CD4-positive, alpha-beta T cell treated with Interferon alpha-2 for 1 hour (primary cell): ENCODE results near the gene ADGRD1.
"Not testable (repeated sequence)": the region's sequence is repeated elsewhere in the genome, so short reads cannot be mapped to it uniquely, and the experiment has no call there.

Experiments used
- DNase-seq, 2 donors: peaks; one replicate each; pipeline ENCODE4 v3.0.0-alpha.2; 2020 to 2022

The ADGRD1 gene

GRCh38 chr12:131106349-131106941 is 152.7 kb downstream of the ADGRD1 start:
- DNase-seq, result no peak

- no peak for DNase-seq
Observed at GRCh38 chr12:131108177-131108955, 154.7 kb downstream of the ADGRD1 start.

DNA sequence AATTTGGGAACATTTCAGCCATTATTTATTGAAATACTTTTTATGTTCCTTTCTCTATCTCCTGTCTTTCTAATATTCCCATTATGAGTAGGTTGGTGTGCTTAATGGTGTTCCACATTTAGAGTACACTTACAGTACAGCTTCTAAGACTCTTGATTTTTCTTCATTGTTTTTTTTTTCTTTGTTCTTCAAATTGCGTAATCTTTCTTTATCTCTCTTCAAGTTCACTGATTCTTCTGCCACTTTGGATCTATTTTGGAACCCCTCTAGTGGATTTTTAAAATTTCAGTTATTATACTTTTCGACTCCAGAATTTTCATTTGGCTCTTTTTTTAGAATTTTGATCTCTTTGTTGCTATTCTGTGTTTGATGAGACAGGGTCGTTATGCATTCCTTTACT is 157.7 kb downstream of the ADGRD1 start:
- no peak for DNase-seq

- no peak for DNase-seq
Observed at GRCh38 chr12:131112021-131112420, 158.3 kb downstream of the ADGRD1 start.

DNA sequence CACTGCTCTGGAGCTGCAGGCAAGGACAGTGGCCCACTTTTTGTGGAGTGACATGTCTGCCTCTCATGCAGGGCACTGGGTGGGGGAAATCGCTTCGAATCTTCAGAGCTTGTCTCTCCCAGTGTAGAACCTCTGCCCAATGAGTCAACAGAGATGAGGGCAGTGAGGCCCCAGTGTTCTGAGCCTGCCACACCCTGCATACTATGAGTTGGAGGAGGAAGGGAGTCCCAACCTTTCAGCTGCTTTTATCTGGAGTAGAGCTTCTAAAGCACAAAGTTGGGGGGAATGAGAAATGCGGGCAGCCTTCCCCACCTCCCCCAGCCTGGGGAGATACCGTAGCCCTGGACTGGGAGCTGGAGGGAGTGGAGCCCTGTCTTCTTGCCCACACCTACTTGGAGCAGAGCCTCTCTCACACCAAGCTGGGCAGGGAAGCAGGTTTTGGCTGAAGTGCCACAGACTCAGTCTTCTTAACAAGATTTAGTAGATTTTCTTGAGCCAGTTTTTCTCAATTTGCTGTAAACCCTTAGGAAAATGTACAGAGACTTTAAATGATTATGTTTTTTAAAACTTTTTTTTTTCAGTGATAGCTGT is 159.1 kb downstream of the ADGRD1 start:
- no peak for DNase-seq

DNA sequence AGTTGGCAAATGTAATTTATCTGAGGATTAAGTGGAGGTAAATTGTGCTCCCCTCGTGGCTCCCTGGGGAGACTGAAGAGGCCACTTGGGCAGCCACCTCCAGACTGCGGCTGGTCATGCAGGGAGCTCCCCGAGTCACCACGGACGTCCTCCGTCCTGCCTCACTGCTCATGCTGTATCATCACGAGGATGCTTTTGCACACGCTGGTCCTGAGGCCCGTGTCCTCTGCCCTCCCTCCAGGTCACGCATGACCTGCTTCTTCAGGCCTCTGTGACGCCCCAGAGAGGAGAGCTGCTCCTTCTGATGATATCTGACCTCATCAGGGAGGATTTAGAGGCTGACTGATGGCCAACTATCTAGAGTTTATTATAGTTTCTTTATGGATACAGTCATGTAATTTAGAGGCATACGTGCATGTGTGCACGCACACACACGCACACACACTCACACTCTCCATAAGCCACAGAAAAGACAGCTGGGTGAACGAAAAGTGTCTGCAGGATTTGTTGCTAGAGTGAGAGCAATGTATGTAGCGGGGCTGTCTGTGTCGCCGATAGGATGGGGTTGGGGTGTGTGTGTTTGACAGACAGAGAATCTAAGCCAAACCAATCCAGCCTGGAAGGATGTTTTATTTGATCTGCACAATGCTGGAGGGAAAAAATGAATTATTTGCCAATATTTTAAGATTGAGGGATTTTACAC is 160.0 kb downstream of the ADGRD1 start:
- DNase-seq, result no peak

DNA sequence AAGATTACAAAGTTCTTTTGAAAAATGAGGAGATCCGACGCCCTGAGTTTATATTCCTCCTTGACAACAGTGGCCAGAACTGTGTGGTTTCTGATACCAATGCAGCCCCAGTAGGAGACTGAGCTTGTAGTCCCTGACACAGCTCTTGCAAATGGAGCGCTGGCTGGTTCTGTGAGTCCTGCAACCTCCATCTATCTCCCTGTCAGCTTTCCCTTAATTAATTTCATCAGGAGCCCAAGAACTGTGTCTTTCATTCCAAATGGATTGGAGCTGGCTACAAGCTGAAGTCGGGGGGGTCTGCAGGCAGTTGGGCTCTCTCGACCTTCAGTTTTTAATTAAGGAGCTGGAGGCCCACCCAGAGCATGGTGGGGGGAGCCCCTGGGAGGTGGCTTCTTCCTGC is 160.6 kb downstream of the ADGRD1 start:
- DNase-seq, result no peak

- no peak for DNase-seq
Observed at GRCh38 chr12:131114942-131115584, 161.4 kb downstream of the ADGRD1 start.

DNA sequence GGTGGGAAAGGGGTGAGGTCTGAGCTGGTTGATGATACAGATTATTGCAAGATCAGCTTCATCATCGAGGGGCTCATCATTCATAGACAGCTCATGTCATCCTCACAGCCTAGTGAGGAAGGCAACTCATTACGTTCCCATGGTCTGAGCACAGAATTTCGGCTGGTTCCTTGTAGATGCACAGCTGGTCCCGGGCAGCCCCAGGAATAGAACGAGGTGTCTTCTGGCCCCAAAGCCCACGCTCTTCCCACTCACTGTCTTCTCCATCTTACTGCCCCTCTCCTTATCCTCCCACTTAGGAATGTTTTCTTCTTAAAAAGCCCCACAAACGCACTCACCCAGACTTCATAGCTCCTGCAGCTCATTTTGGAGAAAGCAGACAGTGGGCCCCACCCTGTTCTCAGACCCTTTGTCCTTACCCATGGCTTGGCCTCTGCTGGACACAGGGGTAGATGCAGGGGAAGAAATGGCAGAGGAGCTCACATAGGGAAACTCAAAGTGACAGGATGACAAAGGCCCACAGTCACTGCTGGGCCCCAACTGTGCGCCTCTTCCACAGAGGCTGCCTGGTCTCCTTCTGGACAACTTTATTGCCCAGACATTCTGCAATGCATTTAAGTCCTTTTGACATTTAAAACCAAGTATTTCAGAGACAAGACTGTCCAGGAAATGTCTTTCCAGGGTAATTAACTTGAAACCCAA is 162.2 kb downstream of the ADGRD1 start:
- no peak for DNase-seq

DNA sequence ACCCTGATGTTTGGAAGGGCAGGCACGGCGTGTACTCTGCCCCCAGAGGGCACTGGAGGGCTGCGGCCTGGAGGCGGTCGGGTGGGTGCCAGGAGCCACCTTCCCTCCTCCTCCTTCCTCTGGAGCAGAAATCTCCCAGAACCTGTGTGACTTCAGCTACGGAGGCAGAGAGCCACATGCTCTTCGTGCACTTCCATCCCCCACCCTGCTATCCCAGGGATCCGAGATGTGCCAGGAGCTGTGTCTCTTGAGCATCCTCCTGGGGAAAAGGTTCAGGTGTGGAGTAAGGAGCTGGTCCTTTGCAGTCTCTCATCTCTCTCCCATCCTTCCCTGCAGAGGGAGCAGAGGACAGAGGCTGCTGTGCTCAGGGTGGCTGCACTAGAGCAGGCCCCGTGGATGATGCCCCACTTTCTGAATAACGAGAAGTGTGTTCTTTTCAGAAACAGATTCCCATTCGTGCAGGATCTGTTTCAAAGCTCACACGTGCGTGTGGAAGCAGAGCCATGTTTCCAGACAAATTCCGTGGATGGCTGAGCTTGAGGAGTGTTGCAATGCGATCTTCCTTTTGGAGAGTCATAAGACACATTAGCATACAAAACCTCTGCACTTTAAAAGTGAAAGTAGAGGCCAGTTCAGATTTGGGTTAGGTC is 162.9 kb downstream of the ADGRD1 start:
- DNase-seq, result no peak

- DNase-seq, result no peak
Observed at GRCh38 chr12:131117438-131118245, 163.9 kb downstream of the ADGRD1 start.

- DNase-seq, result no peak
Observed at GRCh38 chr12:131118371-131118770, 164.7 kb downstream of the ADGRD1 start.

GRCh38 chr12:131119345-131119744 is 165.6 kb downstream of the ADGRD1 start:
- DNase-seq, result not testable (repeated sequence)

GRCh38 chr12:131119936-131120335 is 166.2 kb downstream of the ADGRD1 start:
- DNase-seq, result no peak

- DNase-seq, result no peak
Observed at GRCh38 chr12:131120831-131121271, 167.1 kb downstream of the ADGRD1 start.

GRCh38 chr12:131121705-131122405 is 168.1 kb downstream of the ADGRD1 start:
- no peak for DNase-seq

- no peak for DNase-seq
Observed at GRCh38 chr12:131122631-131123030, 168.9 kb downstream of the ADGRD1 start.

DNA sequence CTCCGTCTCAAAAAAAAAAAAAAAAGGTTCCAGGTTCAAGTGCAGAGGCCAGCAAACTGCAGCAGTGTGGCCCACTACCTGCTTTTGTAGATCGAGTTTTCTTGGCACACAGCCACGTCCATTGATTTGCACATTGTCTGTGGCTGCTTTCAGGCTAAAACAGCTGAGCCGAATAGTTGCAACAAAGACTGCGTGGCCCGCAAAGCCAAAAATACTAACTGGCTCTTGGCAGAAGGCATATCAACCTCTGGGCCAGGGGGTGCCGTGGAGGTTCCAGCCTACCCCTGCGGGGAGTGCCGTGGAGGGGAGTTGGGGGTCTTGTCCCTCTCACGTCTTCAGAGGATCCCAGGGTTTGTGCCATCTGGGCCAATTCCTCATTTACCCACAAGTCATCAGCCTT is 170.1 kb downstream of the ADGRD1 start:
- no peak for DNase-seq

- DNase-seq, result no peak
Observed at GRCh38 chr12:131124487-131125280, 171.0 kb downstream of the ADGRD1 start.
